GM21367 (cell line): ENCODE measurements around the gene CCDC183.
"Not testable (repeated sequence)": the region's sequence is repeated elsewhere in the genome, so short reads cannot be mapped to it uniquely, and the experiment has no call there.

Source experiments
- ATAC-seq: cut with Tn5 transposase; IDR thresholded peaks from one replicate; pipeline ENCODE4 v1.9.1; 2021; ENCODE audit not compliant: unreplicated experiment

CCDC183 gene

GRCh38 chr9:136796238-136796774 is at the start of gene CCDC183:
CCDC183 (plus strand) TSS chr9:136796338; CDS start chr9:136796398, 60 bp downstream.
- no peak for ATAC-seq

DNA sequence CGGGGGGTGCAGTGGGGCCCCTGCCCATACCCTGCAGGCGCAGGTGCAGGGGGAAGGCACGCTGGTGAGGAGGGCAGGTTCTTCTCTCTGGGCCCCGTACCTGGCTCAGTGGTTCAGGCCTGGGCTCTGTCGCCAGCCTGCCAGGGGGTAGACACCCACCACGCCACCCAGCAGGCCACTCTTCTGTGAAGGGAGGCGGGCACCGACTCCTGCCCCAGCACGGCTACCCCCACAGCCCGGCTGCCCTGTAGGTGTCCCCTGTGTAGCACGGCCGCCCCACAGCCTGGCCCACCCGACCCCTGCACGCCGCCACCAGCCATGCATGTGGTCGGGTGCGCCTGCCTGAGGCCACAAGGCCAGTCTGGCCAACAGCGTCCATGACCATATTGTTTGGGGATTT is 49.5 kb upstream of the CCDC183 start:
- ATAC-seq = no peak

- no peak for ATAC-seq
Observed at GRCh38 chr9:136747161-136748060, 48.7 kb upstream of the CCDC183 start.

DNA sequence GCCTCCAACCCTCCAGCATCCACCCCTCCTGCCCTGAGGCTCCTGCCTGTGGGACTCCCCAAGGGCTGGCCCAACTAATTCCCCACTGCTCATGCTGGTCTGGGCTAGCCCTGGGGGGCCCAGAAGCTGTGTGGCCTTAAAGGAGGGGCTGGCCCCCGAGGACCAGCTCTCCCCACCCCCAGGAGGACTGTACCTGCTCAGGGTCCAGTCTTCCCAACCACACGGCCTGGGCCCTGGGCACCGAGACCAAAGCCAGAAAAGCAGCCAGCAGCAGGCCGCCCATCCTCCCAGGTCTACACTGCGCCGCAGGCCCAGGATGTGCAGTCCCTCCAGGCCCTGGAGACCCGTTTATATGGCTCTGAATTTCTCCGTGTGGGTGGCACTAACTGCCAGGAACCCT is 47.9 kb upstream of the CCDC183 start, which contains the start of gene LCN6:
Gene LCN6, minus strand, starts transcription at position 325 of the 400 bp plus-strand sequence. Its CDS starts 42 bp downstream, at position 283.
- ATAC-seq = no peak

DNA sequence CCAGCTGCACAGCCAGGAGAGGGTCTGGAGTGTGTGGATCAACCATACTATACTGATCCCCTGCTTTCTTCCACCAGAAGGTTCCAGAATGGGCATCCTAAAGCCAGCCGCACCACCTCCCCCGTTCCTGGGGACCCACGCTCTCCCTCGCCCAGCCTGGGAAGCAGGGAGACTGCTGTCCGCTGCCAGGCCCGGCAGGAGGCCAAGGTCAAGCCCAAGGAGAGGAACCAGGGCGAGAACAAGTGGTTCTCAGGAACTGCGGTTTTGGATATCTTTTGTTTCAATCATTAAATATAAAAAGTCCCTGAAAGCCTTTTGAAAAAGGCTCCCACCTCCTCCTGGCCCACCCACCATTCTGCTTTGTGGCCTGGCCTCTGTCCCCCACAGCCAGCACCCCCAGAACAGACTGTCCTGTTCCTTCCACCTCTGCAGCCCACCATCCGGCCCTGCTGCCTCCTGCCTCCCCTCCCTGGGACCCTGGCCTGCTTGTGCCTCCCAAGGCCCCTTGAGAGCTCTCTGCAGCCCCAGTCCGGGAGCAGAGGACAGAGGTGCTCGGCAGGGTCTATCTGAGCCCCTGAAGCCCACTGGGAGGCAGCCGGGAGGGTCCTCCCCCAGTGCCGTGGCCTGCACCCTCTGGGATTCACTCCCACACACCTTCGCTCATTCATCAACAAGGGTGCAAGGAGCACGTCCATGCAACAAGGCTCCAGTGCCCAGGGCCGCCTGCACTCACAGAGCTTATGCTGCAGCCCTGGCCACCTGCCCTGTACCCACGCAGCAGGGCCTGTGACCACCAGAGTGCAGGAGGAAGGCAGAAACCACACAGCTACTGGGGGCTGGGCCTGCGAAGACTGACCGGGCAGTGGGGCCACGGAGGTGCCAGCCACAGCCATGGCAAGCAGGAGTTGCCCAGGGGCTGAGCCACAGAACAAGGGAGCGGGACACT is 47.2 kb upstream of the CCDC183 start:
- ATAC-seq = no peak

GRCh38 chr9:136750526-136750925 is 45.6 kb upstream of the CCDC183 start:
- no peak for ATAC-seq

- ATAC-seq = no peak
Observed at GRCh38 chr9:136751244-136751643, 44.9 kb upstream of the CCDC183 start.

- no peak for ATAC-seq
Observed at GRCh38 chr9:136751814-136752213, 44.3 kb upstream of the CCDC183 start.

DNA sequence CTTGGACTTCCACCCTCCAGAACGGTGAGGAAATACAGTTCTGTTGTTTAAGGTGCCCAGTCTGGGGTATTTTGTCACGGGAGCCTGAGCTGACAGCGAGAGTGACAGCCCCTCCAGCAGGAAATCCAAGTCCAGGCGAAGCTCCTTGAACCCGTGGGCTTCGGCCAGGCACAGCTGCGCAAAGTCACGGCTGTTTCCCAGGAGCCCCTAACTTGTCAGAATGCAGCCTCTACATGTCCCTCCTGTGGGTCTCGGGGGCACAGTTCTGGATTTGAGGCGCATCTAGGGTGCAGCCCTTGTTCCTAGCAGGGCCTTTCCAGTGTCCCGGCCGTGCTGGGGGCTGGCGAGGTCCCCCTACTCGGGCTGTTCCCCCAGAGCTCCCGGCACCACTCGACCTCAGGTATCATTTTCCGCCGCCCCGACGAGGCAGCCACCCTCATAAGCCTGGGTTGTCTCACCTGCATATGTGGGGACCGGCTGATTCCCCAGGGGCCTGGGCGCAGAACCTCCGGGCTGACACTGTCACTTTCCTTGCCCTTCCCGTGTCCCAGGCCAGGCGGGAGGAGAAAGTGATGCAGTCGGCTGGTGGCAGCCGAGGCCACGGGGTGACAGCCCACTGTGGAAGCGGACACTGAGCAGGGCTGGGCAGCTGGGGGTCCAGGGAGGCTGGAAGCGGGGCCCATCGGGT is 42.6 kb upstream of the CCDC183 start:
- ATAC-seq = no peak

DNA sequence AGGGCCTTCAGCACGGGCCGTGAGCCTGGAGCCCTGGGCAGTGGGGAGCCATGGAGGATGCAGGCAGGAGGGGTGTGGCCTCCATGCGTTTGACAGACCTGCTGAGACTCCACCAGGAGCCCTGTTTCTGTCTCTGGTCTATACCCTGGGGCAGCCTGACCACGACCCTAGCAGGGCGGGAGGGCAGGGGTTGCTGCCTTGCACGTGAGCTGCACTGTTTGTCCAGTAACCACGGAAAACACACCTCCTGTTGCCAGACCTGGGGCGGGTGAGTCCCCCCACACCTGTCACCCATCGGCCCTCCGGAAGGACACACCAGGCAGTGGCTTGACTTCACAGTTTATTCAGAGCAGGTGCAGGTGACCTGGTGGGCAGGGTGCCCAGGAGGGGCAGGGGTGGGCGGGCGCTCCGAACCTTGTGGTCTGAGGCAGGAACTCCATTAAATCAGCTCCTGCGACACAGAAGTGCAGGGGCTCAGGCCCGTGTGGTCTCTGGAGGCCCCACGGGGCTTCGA is 42.0 kb upstream of the CCDC183 start:
- no peak for ATAC-seq

DNA sequence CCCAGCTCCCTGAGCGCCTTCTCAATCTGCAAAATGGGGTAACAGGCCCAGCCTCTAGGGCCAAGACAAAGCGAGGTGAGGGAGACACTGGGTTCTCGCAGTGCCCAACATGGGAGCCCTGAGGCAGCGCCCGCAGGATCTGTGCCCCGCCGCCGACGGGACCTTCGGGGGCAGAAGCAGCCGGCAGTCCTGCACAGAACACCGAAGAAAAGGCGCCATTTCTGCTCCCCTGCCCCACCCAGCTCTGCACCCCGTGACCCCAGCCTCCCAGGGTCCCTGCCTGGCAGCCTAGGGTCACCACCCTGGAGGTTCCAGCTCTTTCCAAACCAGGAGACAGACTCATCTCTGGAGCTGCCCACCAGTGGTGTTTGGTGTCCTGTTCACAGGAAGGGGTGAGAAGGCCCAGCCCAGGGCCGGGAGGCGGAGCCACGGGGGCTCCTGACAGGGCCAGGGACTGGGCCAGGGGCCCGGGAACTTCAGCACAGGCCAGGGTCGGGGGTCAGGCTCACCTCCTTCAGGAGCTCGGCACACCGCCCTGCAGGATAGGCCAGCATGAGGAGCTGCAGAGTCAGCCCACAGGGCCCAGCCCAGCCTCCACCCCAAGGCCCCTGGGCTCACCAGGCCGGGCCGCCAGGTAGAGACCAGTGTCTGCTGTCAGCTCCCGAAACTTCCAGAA is 41.4 kb upstream of the CCDC183 start:
- ATAC-seq = no peak

GRCh38 chr9:136755302-136756133 is 40.6 kb upstream of the CCDC183 start:
- ATAC-seq = not testable (repeated sequence)

DNA sequence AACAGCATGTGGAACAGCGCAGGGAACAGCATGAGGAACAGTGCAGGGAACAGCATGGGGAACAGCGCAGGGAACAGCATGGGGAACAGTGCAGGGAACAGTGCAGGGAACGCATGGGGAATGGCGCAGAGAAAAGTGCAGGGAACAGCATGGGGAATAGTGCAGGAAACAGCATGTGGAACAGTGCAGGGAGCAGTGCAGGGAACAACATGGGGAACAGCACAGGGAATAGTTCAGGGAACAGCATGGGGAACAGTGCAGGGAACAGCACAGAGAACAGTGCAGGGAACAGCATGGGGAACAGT is 40.1 kb upstream of the CCDC183 start:
- no peak for ATAC-seq

DNA sequence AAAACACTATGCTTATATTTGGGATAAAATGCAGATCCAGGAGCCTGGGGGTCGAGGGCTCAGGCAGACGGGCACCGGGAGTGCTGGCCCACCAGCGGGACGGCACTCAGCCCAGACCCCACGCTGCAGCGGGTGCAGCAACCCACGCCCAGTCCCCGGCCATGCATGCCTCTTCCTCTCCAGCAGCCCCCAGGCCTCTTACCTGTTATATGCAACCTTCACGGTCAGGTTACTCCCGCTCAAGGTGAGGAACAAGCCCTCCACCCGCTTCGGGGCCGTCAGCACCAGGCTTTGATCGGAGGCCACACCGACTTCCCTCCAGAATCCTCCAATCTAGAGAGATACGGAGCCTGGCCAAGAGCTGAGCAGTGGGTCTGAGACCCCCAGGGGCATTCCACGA is 39.3 kb upstream of the CCDC183 start:
- ATAC-seq = no peak

DNA sequence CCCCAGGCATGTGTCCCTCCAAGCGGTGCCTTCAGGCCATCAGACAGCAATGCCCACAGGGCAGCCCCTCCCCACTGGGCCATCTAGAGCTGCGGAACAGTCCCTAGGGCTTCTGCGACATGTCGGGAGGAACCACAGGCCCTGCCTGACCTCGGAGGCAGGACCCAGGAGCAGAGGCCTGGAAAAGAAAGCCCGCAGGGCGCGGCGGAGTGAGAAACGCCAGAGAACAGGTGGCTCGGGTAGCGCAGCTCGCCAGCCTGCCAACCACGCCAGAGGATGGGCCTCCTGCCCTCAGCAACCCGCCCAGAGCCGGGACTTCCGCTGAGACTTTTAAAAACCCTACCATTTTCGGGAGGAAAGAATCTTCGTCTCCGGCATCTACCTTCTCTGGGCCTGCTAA is 38.8 kb upstream of the CCDC183 start:
- ATAC-seq = no peak

DNA sequence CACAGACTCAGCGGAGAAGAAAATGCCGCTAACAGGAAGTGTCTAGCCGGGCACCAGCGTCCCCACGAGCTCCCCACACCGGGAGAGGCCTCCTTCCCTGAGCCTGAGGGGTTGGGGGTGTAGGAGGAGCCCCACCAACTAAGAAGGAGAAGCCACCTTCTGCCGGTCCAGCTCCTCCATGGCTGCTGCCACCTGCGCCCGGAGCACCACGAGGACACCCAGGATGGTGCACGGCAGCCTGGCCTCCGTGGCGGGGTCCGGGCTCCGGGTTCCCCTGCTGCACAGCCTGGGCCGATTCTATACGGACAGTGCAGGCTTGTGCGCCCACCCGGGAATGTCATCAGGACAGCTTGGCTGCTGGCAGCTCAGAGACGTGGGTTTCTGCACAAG is 38.4 kb upstream of the CCDC183 start:
- ATAC-seq = no peak

DNA sequence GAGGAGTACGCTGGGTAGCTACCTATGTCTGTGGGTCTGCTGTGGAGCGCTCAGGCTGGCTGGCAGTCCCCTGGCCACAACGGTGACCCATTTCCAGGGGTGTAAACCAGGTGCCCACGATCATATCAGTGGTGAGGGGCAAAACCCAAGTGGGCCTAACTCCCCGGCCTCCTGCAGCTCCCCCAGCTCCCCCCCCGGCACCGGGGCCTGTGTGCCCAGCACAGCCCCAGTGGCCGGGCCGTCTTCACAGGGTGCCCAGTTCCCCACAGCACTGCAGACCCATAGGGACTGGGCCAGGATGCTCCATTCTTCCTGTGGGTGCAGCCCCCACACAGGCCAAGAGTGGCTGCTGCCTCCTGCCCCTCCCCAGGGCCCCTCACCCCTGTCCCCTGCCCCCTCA is 37.1 kb upstream of the CCDC183 start:
- no peak for ATAC-seq

DNA sequence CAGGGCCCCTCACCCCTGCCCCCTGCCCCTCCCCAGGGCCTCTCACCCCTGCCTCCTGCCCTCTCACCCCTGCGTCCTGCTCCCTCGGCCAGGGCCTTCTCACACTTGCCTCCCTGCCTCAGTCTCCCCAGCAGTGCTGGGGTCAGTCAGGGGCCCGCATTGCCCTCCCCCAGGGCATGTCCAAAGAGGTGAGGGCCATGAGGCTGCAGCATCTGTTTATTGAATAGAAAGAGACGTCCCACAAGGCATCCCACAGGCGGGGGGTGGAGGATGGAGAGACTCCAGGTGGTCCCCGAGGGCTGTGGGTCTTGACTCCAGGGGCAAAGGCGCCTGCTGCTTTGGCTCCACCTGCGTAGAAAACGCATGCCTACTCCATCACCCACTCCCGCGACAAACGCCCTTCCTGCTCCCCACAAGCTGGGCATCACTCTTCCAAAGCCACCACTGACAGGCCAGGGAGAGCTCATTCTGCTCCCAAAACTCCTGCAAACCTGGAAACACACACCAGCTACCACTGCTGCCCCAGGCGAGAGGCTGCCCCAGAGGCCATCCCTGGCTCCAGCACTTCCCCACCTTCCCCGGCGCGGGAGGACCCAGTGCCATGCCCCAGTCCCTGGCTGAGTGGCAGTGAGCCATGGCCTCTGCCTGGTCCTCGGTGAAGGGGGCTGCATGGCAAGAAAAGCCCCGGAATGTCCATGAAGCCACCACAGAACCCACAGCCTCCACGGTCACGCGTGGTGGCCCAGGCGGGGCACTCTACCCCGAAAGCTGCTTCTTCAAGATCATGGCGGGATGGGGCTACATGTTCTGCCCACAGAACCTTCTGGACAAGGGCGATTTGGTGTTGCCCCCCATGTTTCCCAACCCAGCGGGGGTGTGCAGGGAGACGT is 36.5 kb upstream of the CCDC183 start:
- ATAC-seq = no peak
